ENCODE measurements around the gene AP3S1. TPM values are rescaled to one million over a fixed set of nuclear protein-coding genes. Genes with fewer than 3 reads are reported as not detected.

AP3S1 gene
- total RNA-seq, 1 donor from 2014 or later: 59.0 TPM

GRCh38 chr5:115936031-115936430 is 94.3 kb downstream of the AP3S1 start:
- no peak for DNase-seq (ENCODE audit: low spot score)

GRCh38 chr5:115939059-115939458 is 97.3 kb downstream of the AP3S1 start:
- DNase-seq (ENCODE audit: low spot score): no peak

GRCh38 chr5:115940080-115940810 is 98.5 kb downstream of the AP3S1 start:
- DNase-seq (ENCODE audit: low spot score): no peak

GRCh38 chr5:115941051-115941675 is 99.4 kb downstream of the AP3S1 start:
- DNase-seq (ENCODE audit: low spot score): no peak

GRCh38 chr5:115944501-115944900 is 102.8 kb downstream of the AP3S1 start:
- no peak for DNase-seq (ENCODE audit: low spot score)

- DNase-seq (ENCODE audit: low spot score): no peak
Observed at GRCh38 chr5:115946655-115947054, 104.9 kb downstream of the AP3S1 start.

- DNase-seq (ENCODE audit: low spot score): no peak
Observed at GRCh38 chr5:115947260-115947659, 105.5 kb downstream of the AP3S1 start.

GRCh38 chr5:115948091-115948534 is 106.4 kb downstream of the AP3S1 start:
- DNase-seq (ENCODE audit: low spot score): no peak

- DNase-seq (ENCODE audit: low spot score): no peak
Observed at GRCh38 chr5:115949096-115949495, 107.4 kb downstream of the AP3S1 start.

- no peak for DNase-seq (ENCODE audit: low spot score)
Observed at GRCh38 chr5:115952588-115952987, 110.9 kb downstream of the AP3S1 start.

GRCh38 chr5:115954144-115954543 is 112.4 kb downstream of the AP3S1 start:
- DNase-seq (ENCODE audit: low spot score): no peak

- no peak for DNase-seq (ENCODE audit: low spot score)
Observed at GRCh38 chr5:115956957-115957356, 115.2 kb downstream of the AP3S1 start.

GRCh38 chr5:115961381-115962238 is 119.9 kb downstream of the AP3S1 start:
- DNase-seq (ENCODE audit: low spot score): no peak

- no peak for DNase-seq (ENCODE audit: low spot score)
Observed at GRCh38 chr5:115962239-115962564, 120.5 kb downstream of the AP3S1 start, which contains the start of gene LVRN. TSS of gene LVRN (plus strand) at chr5:115962475. CDS start at chr5:115962618, 143 bp downstream.

GRCh38 chr5:115962565-115963402 is 121.0 kb downstream of the AP3S1 start:
- DNase-seq (ENCODE audit: low spot score): no peak

- no peak for DNase-seq (ENCODE audit: low spot score)
Observed at GRCh38 chr5:115963566-115963965, 121.8 kb downstream of the AP3S1 start.

Other genes with a start within 250 kb of the AP3S1 start
- 2.8 TPM for gene TICAM2, start 239.5 kb upstream of the AP3S1 start, total RNA-seq
- 88.8 TPM for gene TMED7, start 215.9 kb upstream of the AP3S1 start, total RNA-seq
- 3.5 TPM for gene CDO1, start 25.3 kb upstream of the AP3S1 start, total RNA-seq
- gene ATG12, start 370 bp upstream of the AP3S1 start, total RNA-seq: 35.4 TPM
- 0.49 TPM for gene LVRN, start 120.5 kb downstream of the AP3S1 start, total RNA-seq
- gene ARL14EPL, start 190.5 kb downstream of the AP3S1 start, total RNA-seq: not detected
- 51.9 TPM for gene COMMD10, start 243.1 kb downstream of the AP3S1 start, total RNA-seq

All from ureter (tissue), 1 donor.